Subcutaneous adipose tissue (tissue), 4 donors: ENCODE results near the gene IL1RAP. TPM values are rescaled to one million over a fixed set of nuclear protein-coding genes. Genes with fewer than 3 reads are reported as not detected.

ENCODE experiments used
- CTCF ChIP-seq: fragments of 450-650 bp; IDR thresholded peaks from one replicate; pipeline ENCODE4 v1.5.1; 2016; ENCODE audit warnings: low read depth, mild to moderate bottlenecking, control low read depth, antibody characterized with exemption, moderate library complexity
- total RNA-seq, 4 donors: library from RNA; depleted of rRNA; stranded (reverse); fragments of >200 nt; gene quantifications; one replicate each; pipeline ENCODE4 v1.1.0, GENCODE V29; 2016

IL1RAP gene
- total RNA-seq, 4 donors from 2014 or later, result 4.7 to 18.9 (median 9.7) TPM

GRCh38 chr3:190624282-190624681, 110.4 kb downstream of the IL1RAP start:
- TF ChIP-seq CTCF, result no peak

GRCh38 chr3:190626951-190627620, 113.2 kb downstream of the IL1RAP start:
- no peak for TF ChIP-seq CTCF

- no peak for TF ChIP-seq CTCF
Measured at GRCh38 chr3:190629088-190629487, 115.2 kb downstream of the IL1RAP start.

GRCh38 chr3:190631295-190631694, 117.4 kb downstream of the IL1RAP start:
- no peak for TF ChIP-seq CTCF

- no peak for TF ChIP-seq CTCF
Measured at GRCh38 chr3:190641564-190641963, 127.7 kb downstream of the IL1RAP start.

GRCh38 chr3:190642016-190642415, 128.1 kb downstream of the IL1RAP start:
- TF ChIP-seq CTCF, result no peak

- no peak for TF ChIP-seq CTCF
Measured at GRCh38 chr3:190644035-190644434, 130.2 kb downstream of the IL1RAP start.
